K562 (cell line): ENCODE data around the gene DNAI7. TPM values are rescaled to one million over a fixed set of nuclear protein-coding genes. Genes with fewer than 3 reads are reported as not detected.

Source experiments
- ATAC-seq: fragments of 200-7000 bp; cut with Tn5 transposase; 3 replicates; pipeline ENCODE4 v1.9.1; 2020; ENCODE audit warnings: moderate library complexity
- BruUV-seq: library from RNA; stranded (reverse); fragments of 400-500 nt; replicated peaks from 2 replicates; lab custom pipeline; 2021; lab: Mats Ljungman, UMichigan
- CTCF ChIA-PET: fragments of 300-600 bp; formaldehyde crosslinking; extraction: SDS; loops from one replicate; lab custom pipeline; 2021; ENCODE audit warnings: low intra/inter-chr PET ratio; lab: Yijun Ruan, JAX
- POLR2A ChIA-PET: fragments of 300-600, 350-650 bp; sonication (Branson Sonifier 250); formaldehyde crosslinking; extraction: SDS; loops from one replicate; lab custom pipeline; 2021; ENCODE audit warnings: antibody characterized with exemption, inconsistent platforms; lab: Yijun Ruan, JAX
- DNase-seq, 4 experiments: peaks; one replicate each; pipeline versions ENCODE4 v3.0.0 to v3.0.0-alpha.2; 2011 to 2018; ENCODE audit warnings: low spot score in 3 of 4, mixed read lengths in 3 of 4; ENCODE audit errors: extremely low read depth in 1 of 4
- FAIRE-seq: peaks from 2 replicates; lab custom pipeline; 2011; peaks lifted over from hg19 to GRCh38; lab: Jason Lieb, UNC
- H2AFZ ChIP-seq: 2 replicates; pipeline ENCODE4 v1.6.0; 2011; ENCODE audit warnings: low read depth, low read length, control low read depth, inconsistent platforms
- H3K27ac ChIP-seq: fragments of 200-600 bp; 3 replicates; pipeline ENCODE4 v1.8.0; 2011; ENCODE audit warnings: low read depth, mild to moderate bottlenecking, control low read depth, inconsistent platforms, low read length, moderate library complexity, mixed read lengths; ENCODE audit errors: extremely low read depth
- H3K27me3 ChIP-seq, 2 experiments: fragments of 300-600 bp in 1 of 2; 2 replicates in 1 of 2; 3 replicates in 1 of 2; pipeline versions ENCODE4 v1.6.0 to v1.8.0; 2011; ENCODE audit warnings: inconsistent platforms in 2 of 2, low read length in 2 of 2, mild to moderate bottlenecking in 1 of 2, mixed read lengths in 1 of 2, moderate library complexity in 1 of 2; ENCODE audit not compliant: control insufficient read depth in 2 of 2, insufficient read depth in 2 of 2
- H3K36me3 ChIP-seq: fragments of 300-600 bp; 3 replicates; pipeline ENCODE4 v1.8.0; 2011; ENCODE audit warnings: mild to moderate bottlenecking, low read length, inconsistent platforms; ENCODE audit not compliant: control insufficient read depth, insufficient read depth
- H3K4me1 ChIP-seq, 2 experiments: fragments of 200-600 bp in 1 of 2; replicated peaks in 1 of 2; 2 replicates in 1 of 2; 3 replicates in 1 of 2; pipeline versions ENCODE4 v1.5.1 to v1.8.0; 2011; ENCODE audit warnings: inconsistent platforms in 2 of 2, low read length in 2 of 2, mild to moderate bottlenecking in 1 of 2, mixed read lengths in 1 of 2, moderate library complexity in 1 of 2; ENCODE audit not compliant: control insufficient read depth in 2 of 2, insufficient read depth in 2 of 2
- H3K4me2 ChIP-seq: 2 replicates; pipeline ENCODE4 v1.6.1; 2011; ENCODE audit warnings: low read length, control low read depth, inconsistent platforms, mixed read lengths; ENCODE audit not compliant: insufficient read depth
- H3K4me3 ChIP-seq: fragments of 200-600 bp; sonication (generic), shearing (Covaris generic); 2 replicates; pipeline ENCODE4 v1.5.1; 2016; ENCODE audit warnings: control low read depth, inconsistent platforms
- H3K79me2 ChIP-seq: fragments of 200-600 bp; 3 replicates; pipeline ENCODE4 v1.8.0; 2011; ENCODE audit warnings: low read length, inconsistent platforms; ENCODE audit not compliant: control insufficient read depth, insufficient read depth
- H3K9ac ChIP-seq, 2 experiments: 2 replicates each; pipeline versions ENCODE4 v1.6.0 to v1.6.1; 2011; ENCODE audit warnings: low read depth in 2 of 2, low read length in 2 of 2, control low read depth in 1 of 2, inconsistent platforms in 1 of 2, mild to moderate bottlenecking in 1 of 2, mixed read lengths in 1 of 2; ENCODE audit not compliant: insufficient read depth in 1 of 2
- H3K9me1 ChIP-seq: one replicate; pipeline ENCODE4 v1.6.0; 2011; ENCODE audit warnings: inconsistent platforms, mild to moderate bottlenecking, low read length, moderate library complexity; ENCODE audit not compliant: control insufficient read depth, insufficient read depth
- H3K9me3 ChIP-seq: replicated peaks from 2 replicates; pipeline ENCODE4 v1.5.1; 2011; ENCODE audit warnings: low read depth, low read length, inconsistent platforms; ENCODE audit not compliant: control insufficient read depth, insufficient read depth
- H4K20me1 ChIP-seq: replicated peaks from 2 replicates; pipeline ENCODE4 v1.6.1; 2011; ENCODE audit warnings: low read length, inconsistent platforms, mixed read lengths; ENCODE audit not compliant: control insufficient read depth, insufficient read depth
- C11orf30 ChIP-seq: fragments of 450-650 bp; IDR thresholded peaks from 2 replicates; pipeline ENCODE4 v1.6.1; 2016; ENCODE audit warnings: low read depth, mild to moderate bottlenecking
- DNMT1 ChIP-seq: fragments of 450-650 bp; IDR thresholded peaks from 2 replicates; pipeline ENCODE4 v1.6.1; 2016; ENCODE audit warnings: antibody characterized with exemption, mild to moderate bottlenecking
- GTF2A2 ChIP-seq: IDR thresholded peaks from 2 replicates; pipeline ENCODE4 v1.6.1; 2016; ENCODE audit warnings: mild to moderate bottlenecking, missing genetic modification characterization, missing compliant biosample characterization
- IRF2 ChIP-seq: sonication (generic); formaldehyde crosslinking; IDR thresholded peaks from 2 replicates; pipeline ENCODE4 v1.8.1; 2022; ENCODE audit warnings: mild to moderate bottlenecking, missing genetic modification reagents
- MAFG ChIP-seq: fragments of 450-650 bp; conservative IDR thresholded peaks from 2 replicates; pipeline ENCODE4 v1.6.1; 2016; ENCODE audit warnings: missing genetic modification characterization, missing compliant biosample characterization
- MEF2A ChIP-seq: IDR thresholded peaks from 2 replicates; pipeline ENCODE4 v1.6.1; 2011; ENCODE audit warnings: low read depth, mild to moderate bottlenecking, low read length, moderate library complexity; ENCODE audit not compliant: control insufficient read depth
- PRPF4 ChIP-seq: fragments of 200-400 bp; formaldehyde crosslinking; IDR thresholded peaks from one replicate; pipeline ENCODE4 v1.6.1; 2017; ENCODE audit warnings: low read length, low read depth, mild to moderate bottlenecking; ENCODE audit not compliant: insufficient read depth, poor library complexity, severe bottlenecking
- ZNF316 ChIP-seq: fragments of 450-650 bp; IDR thresholded peaks from 2 replicates; pipeline ENCODE4 v1.6.1; 2016
- ZNF384 ChIP-seq: IDR thresholded peaks from 2 replicates; pipeline ENCODE4 v1.6.1; 2012; ENCODE audit warnings: low read depth, low read length, improper control_type of control experiment
- ZNF584 ChIP-seq: fragments of 200-800 bp; sonication (Bioruptor generic); IDR thresholded peaks from 2 replicates; pipeline ENCODE4 v1.6.1; 2016; ENCODE audit warnings: low read depth, mild to moderate bottlenecking, missing genetic modification characterization, missing compliant biosample characterization
- WGBS: fragments of 100-300 bp; shearing (Covaris generic); methylation state at CpG from one replicate; pipeline ENCODE4 v1.1.6; 2016; ENCODE audit warnings: low coverage, mixed read lengths; ENCODE audit not compliant: insufficient coverage; ENCODE audit errors: missing lambda C conversion rate; 5-methylcytosine and 5-hydroxymethylcytosine counted together
- in situ Hi-C: fragments of 300-500 bp; cut with MboI; formaldehyde crosslinking; loops from 4 replicates; pipeline ENCODE4 v1.15.0; 2018; ENCODE audit warnings: inconsistent platforms, mixed read lengths
- intact Hi-C: fragments of 100-400 bp; cut with micrococcal nuclease; formaldehyde crosslinking; loops from 2 replicates; pipeline ENCODE4 v1.14.2; 2022
- polyA plus RNA-seq, 8 experiments: library from polyadenylated mRNA; depleted of rRNA in 4 of 8; stranded (reverse) in 5 of 8; unstranded in 3 of 8; fragments of >200 nt; fragmentation: Nextera tagmentation in 2 of 8; fragmentation: Illumina TruSeq in 1 of 8; extraction: Ambion mirVana in 2 of 8; extraction: Trizol in 1 of 8; gene quantifications; 2 replicates each; pipeline versions ENCODE4 v1.2.1 to v1.2.3, GENCODE V29; 2011 to 2014; ENCODE audit warnings: inconsistent platforms in 1 of 8, missing spikeins in 1 of 8
- total RNA-seq, 7 experiments: library from RNA; depleted of rRNA in 6 of 7; stranded (reverse); fragments of >200 nt in 6 of 7; fragmentation: Illumina TruSeq in 2 of 7; extraction: Trizol in 2 of 7; gene quantifications; 2 replicates each; pipeline versions ENCODE4 v1.2.1 to v1.2.3, GENCODE V29; 2011 to 2021; ENCODE audit warnings: low replicate concordance in 1 of 7

DNAI7 gene
- total and polyA plus RNA-seq, 9 of the 15 experiments (the other 6 are each of a cell fraction or from before 2014, with no cell fraction given), result 0.06 to 0.76 (median 0.17) TPM; not detected in 1

DNA sequence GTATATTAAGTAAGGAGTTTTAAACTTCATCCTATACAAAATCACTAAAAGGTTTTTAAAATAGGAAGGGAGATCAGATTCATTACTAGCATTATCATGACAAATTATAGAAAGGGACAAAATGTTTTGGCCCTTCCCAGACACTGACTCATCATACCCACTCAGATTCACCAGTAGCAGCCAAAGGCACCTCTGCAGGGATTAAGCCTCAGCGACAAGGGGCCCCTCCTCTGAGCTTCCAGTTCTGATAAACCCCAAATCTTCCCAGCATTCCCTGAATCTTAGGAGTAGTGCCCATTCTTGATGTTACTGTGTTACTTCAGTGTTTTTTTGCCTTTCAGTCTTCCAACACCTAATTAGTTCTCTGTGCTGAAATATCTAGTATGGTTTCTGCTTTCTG is 41.2 kb upstream of the DNAI7 start (continued):
- TF ChIP-seq IRF2 (CRISPR knock-in tag), result no peak
- TF ChIP-seq DNMT1, result no peak
- no peak for TF ChIP-seq GTF2A2 (tag)
- TF ChIP-seq MEF2A, result no peak
- TF ChIP-seq ZNF384, result no peak
- no peak for TF ChIP-seq ZNF584 (CRISPR knock-in tag)

DNA sequence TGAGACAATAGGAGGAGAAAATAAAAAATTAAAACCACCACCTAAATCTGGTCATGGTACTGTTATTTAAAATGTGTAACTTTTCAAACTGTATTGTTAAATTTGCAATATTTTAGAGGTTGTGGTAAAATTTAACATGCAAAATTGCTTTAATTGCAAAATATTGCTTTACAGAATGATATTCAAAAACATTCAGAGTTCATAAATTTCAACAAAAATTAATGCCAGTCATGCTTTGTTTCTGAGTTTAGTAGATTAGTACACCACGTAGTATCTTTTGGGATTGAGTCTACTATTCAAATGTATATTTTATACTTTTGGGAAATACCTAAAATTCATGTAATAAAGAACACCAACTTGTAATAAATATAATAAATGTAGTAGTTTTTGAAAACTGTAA is 18.4 kb upstream of the DNAI7 start:
- in situ Hi-C loops (no loop called here), intact Hi-C loops (no loop called here)
- Histone ChIP-seq H3K27me3 (no peaks in the 10 kb centered on the region), H3K9me1 (no peaks in the 10 kb centered on the region), H2AFZ (no peak overlapping the region), H3K9me3 (no peaks in the 10 kb centered on the region), H4K20me1 (no peaks in the 10 kb centered on the region), H3K9ac (no peak overlapping the region), H3K27ac (no peak overlapping the region), H3K36me3 (peaks cover 11% of the 10 kb centered on the region; the same call in 2 of the 3 replicates), H3K79me2 (no peaks in the 10 kb centered on the region), H3K4me1 (no peaks in the 10 kb centered on the region), H3K4me3 (no peak overlapping the region), H3K4me2 (no peak overlapping the region)
- ChIA-PET POLR2A (interaction anchor here (0.6 to 1.6 kb wide), 3 partner anchors 8 to 19 kb away, joined by 3 read pairs; partner anchors contain the start of genes DNAI7 and ETFRF1), CTCF (no interaction called here)
- WGBS, result 100% methylated on average over 1 of the region's 1 CpG
- ATAC-seq (no peak), DNase-seq (no peak), FAIRE-seq (no peak)
- TF ChIP-seq IRF2 (CRISPR knock-in tag) (no peak), PRPF4 (no peak), ZNF316 (peak; percentile 72), C11orf30 (0 out of 2 replicates have a peak, but pooled peaks have one; percentile 22), MAFG (tag) (peak; percentile 28; the same call in 1 of the 2 replicates)
- no TSS peak for BruUV-seq
